HepG2 (cell line): ENCODE measurements around the gene DTNB. TPM values are rescaled to one million over a fixed set of nuclear protein-coding genes. Genes with fewer than 3 reads are reported as not detected.
A peak's percentile ranks its signal among the peaks of the same experiment; 100 is the strongest.

Source experiments
- ATAC-seq: fragments of 200-7000 bp; cut with Tn5 transposase; 3 replicates; pipeline ENCODE4 v1.9.1; 2020; ENCODE audit warnings: mild to moderate bottlenecking, moderate library complexity
- BruUV-seq: library from RNA; stranded (reverse); fragments of 400-500 nt; replicated peaks from 2 replicates; lab custom pipeline; 2021; lab: Mats Ljungman, UMichigan
- CTCF ChIA-PET: fragments of 300-600 bp; formaldehyde crosslinking; extraction: SDS; loops from one replicate; lab custom pipeline; 2021; ENCODE audit warnings: low total read pairs, inconsistent platforms, low intra/inter-chr PET ratio; lab: Yijun Ruan, JAX
- POLR2A ChIA-PET: fragments of 350-600 bp; sonication (Branson Sonifier 250); formaldehyde crosslinking; loops from one replicate; lab custom pipeline; 2020; ENCODE audit warnings: antibody characterized with exemption, inconsistent platforms; lab: Yijun Ruan, JAX
- DNase-seq: peaks from one replicate; pipeline ENCODE4 v3.0.0-alpha.2; 2015; ENCODE audit warnings: low spot score
- FAIRE-seq: peaks from 3 replicates; lab custom pipeline; 2011; peaks lifted over from hg19 to GRCh38; lab: Jason Lieb, UNC
- H2AFZ ChIP-seq: one replicate; pipeline ENCODE4 v1.6.1; 2011; ENCODE audit warnings: low read length, inconsistent platforms
- H3K27ac ChIP-seq: fragments of 300-600 bp; 3 replicates; pipeline ENCODE4 v1.8.0; 2011; ENCODE audit warnings: mixed run types, mild to moderate bottlenecking, mixed read lengths, low read length, inconsistent platforms; ENCODE audit not compliant: insufficient read depth; ENCODE audit errors: extremely low read length
- H3K27me3 ChIP-seq, 2 experiments: fragments of 200-600 bp in 1 of 2; 2 replicates in 1 of 2; 3 replicates in 1 of 2; pipeline versions ENCODE4 v1.6.0 to v1.8.0; 2011; ENCODE audit warnings: low read length in 2 of 2, mild to moderate bottlenecking in 2 of 2, moderate library complexity in 2 of 2, inconsistent platforms in 1 of 2; ENCODE audit not compliant: insufficient read depth in 2 of 2, control insufficient read depth in 1 of 2
- H3K36me3 ChIP-seq, 2 experiments: fragments of 200-600 bp in 1 of 2; replicated peaks in 1 of 2; 2 replicates in 1 of 2; 3 replicates in 1 of 2; pipeline versions ENCODE4 v1.5.1 to v1.8.0; 2011; ENCODE audit warnings: low read length in 2 of 2, inconsistent platforms in 1 of 2; ENCODE audit not compliant: insufficient read depth in 2 of 2, control insufficient read depth in 1 of 2
- H3K4me1 ChIP-seq: 2 replicates; pipeline ENCODE4 v1.5.1; 2012; ENCODE audit warnings: low read length, inconsistent platforms; ENCODE audit not compliant: insufficient read depth
- H3K4me2 ChIP-seq: 2 replicates; pipeline ENCODE4 v1.6.0; 2011; ENCODE audit warnings: low read depth, low read length, inconsistent platforms
- H3K4me3 ChIP-seq, 3 experiments: fragments of 200-600 bp in 1 of 3; sonication (generic), shearing (Covaris generic) in 1 of 3; replicated peaks in 1 of 3; 2 replicates each; pipeline ENCODE4 v1.5.1; 2011 to 2016; ENCODE audit warnings: low read length in 3 of 3, inconsistent platforms in 2 of 3, low read depth in 2 of 3, mild to moderate bottlenecking in 2 of 3, control low read depth in 1 of 3, mixed read lengths in 1 of 3; ENCODE audit not compliant: insufficient read depth in 1 of 3
- H3K79me2 ChIP-seq: one replicate; pipeline ENCODE4 v1.6.1; 2011; ENCODE audit warnings: low read length, inconsistent platforms; ENCODE audit not compliant: insufficient read depth
- H3K9ac ChIP-seq: 2 replicates; pipeline ENCODE4 v1.6.0; 2011; ENCODE audit warnings: mild to moderate bottlenecking, low read depth, low read length, inconsistent platforms; ENCODE audit not compliant: insufficient read depth
- H3K9me3 ChIP-seq: 2 replicates; pipeline ENCODE4 v1.5.1; 2012; ENCODE audit warnings: mild to moderate bottlenecking, low read length
- H4K20me1 ChIP-seq: 2 replicates; pipeline ENCODE4 v1.6.0; 2011; ENCODE audit warnings: inconsistent platforms, mild to moderate bottlenecking, low read length, moderate library complexity; ENCODE audit not compliant: insufficient read depth
- KLF15 ChIP-seq: sonication (generic); formaldehyde crosslinking; IDR thresholded peaks from 2 replicates; pipeline ENCODE4 v1.8.1; 2023; ENCODE audit warnings: borderline replicate concordance, mild to moderate bottlenecking, inconsistent platforms, missing genetic modification reagents, mixed read lengths
- MAFF ChIP-seq: IDR thresholded peaks from 2 replicates; pipeline ENCODE4 v1.6.1; 2011; ENCODE audit warnings: low read depth, low read length, improper control_type of control experiment
- MAFK ChIP-seq, 2 experiments: IDR thresholded peaks in 1 of 2; conservative IDR thresholded peaks in 1 of 2; 2 replicates each; pipeline ENCODE4 v1.6.1; 2011; ENCODE audit warnings: improper control_type of control experiment in 2 of 2, low read length in 2 of 2
- SOX5 ChIP-seq: IDR thresholded peaks from 2 replicates; pipeline ENCODE4 v1.6.1; 2016; ENCODE audit warnings: borderline replicate concordance
- ZBTB38 ChIP-seq: sonication (generic); formaldehyde crosslinking; IDR thresholded peaks from 2 replicates; pipeline ENCODE4 v1.5.1; 2020; ENCODE audit warnings: mild to moderate bottlenecking, missing genetic modification reagents
- WGBS: methylation state at CpG from one replicate; pipeline ENCODE4 v1.1.6; 2017; ENCODE audit warnings: low lambda C conversion rate; 5-methylcytosine and 5-hydroxymethylcytosine counted together
- in situ Hi-C: cut with HindIII; loops from 2 replicates; pipeline ENCODE4 v1.10.0; 2017; ENCODE audit warnings: low pct_unique_long_range_greater_than_20kb; ENCODE audit not compliant: extremely low pct_ligation_motif_present
- intact Hi-C: fragments of 100-400 bp; cut with micrococcal nuclease; formaldehyde crosslinking; loops from one replicate; pipeline ENCODE4 v1.10.0; 2022; ENCODE audit not compliant: unreplicated experiment
- polyA plus RNA-seq, 8 experiments: library from polyadenylated mRNA; depleted of rRNA in 3 of 8; stranded (reverse) in 7 of 8; unstranded in 1 of 8; fragments of >200 nt; fragmentation: Illumina TruSeq in 4 of 8; extraction: Trizol in 4 of 8; gene quantifications; 2 replicates each; pipeline versions ENCODE4 v1.2.1 to v1.2.3, GENCODE V29; 2011 to 2016; ENCODE audit warnings: low read depth in 4 of 8, missing spikeins in 1 of 8, mixed read lengths in 1 of 8; ENCODE audit not compliant: insufficient read depth in 1 of 8
- total RNA-seq, 5 experiments: library from RNA; depleted of rRNA; stranded (reverse); fragments of >200 nt; fragmentation: Illumina TruSeq; extraction: Trizol; gene quantifications; 2 replicates each; pipeline ENCODE4 v1.2.3, GENCODE V29; 2016; ENCODE audit warnings: low read depth in 1 of 5

The DTNB gene
- total and polyA plus RNA-seq, 2 of the 13 experiments (the other 11 are each of a cell fraction or from before 2014, with no cell fraction given) = 14.4 to 23.9 TPM

- Histone ChIP-seq H3K79me2 (no peaks in the 10 kb centered on the region), H3K27me3 (no peaks in the 10 kb centered on the region), H3K27ac (no peak overlapping the region), H3K9ac (no peak overlapping the region), H3K4me3 (no peak overlapping the region), H2AFZ (no peak overlapping the region), H4K20me1 (no peaks in the 10 kb centered on the region), H3K9me3 (no peaks in the 10 kb centered on the region), H3K4me2 (no peak overlapping the region), H3K36me3 (no peaks in the 10 kb centered on the region), H3K4me1 (no peaks in the 10 kb centered on the region)
- TF ChIP-seq MAFF (peak; percentile 36; the same call in 1 of the 2 replicates), MAFK (conservative IDR thresholded peaks at IDR 0.05 in 1 of 2, IDR thresholded peaks at IDR 0.05 in 1 of 2; ENCODE audit: low read length in 2 of 2) (peak; percentile 43 to 63), SOX5 (CRISPR knock-in tag) (no peak), ZBTB38 (CRISPR knock-in tag) (no peak)
- intact Hi-C loops = no loop called here
- no peak for ATAC-seq
- in situ Hi-C loops = no loop called here
- FAIRE-seq = no peak
- WGBS = 93% methylated on average over 6 of the region's 6 CpGs
- ChIA-PET POLR2A (no interaction called here), CTCF (no interaction called here)
- no TSS peak for BruUV-seq
- no peak for DNase-seq
Observed at GRCh38 chr2:25462021-25462420, 211.4 kb downstream of the DTNB start.

GRCh38 chr2:25460261-25460905 is 213.0 kb downstream of the DTNB start:
- POLR2A ChIA-PET = no interaction called here
- CTCF ChIA-PET = no interaction called here
- H3K79me2 ChIP-seq = no peaks in the 10 kb centered on the region
- in situ Hi-C loops = no loop called here
- H4K20me1 ChIP-seq = no peaks in the 10 kb centered on the region
- H2AFZ ChIP-seq = no peak overlapping the region
- no peak for ATAC-seq
- no peak for TF ChIP-seq KLF15 (CRISPR knock-in tag)
- 90% methylated on average over 7 of the region's 7 CpGs for WGBS
- FAIRE-seq = no peak
- H3K4me3 ChIP-seq = no peak overlapping the region
- H3K4me1 ChIP-seq = no peaks in the 10 kb centered on the region; the same call in 1 of the 2 replicates
- DNase-seq = no peak
- no peak overlapping the region for H3K4me2 ChIP-seq
- no peaks in the 10 kb centered on the region for H3K9me3 ChIP-seq
- intact Hi-C loops = no loop called here
- no TSS peak for BruUV-seq
- H3K36me3 ChIP-seq = no peaks in the 10 kb centered on the region
- no peak overlapping the region for H3K9ac ChIP-seq
- no peak overlapping the region for H3K27ac ChIP-seq
- no peaks in the 10 kb centered on the region for H3K27me3 ChIP-seq
